ENCODE data around the gene PHYHD1.

The PHYHD1 gene

GRCh38 chr9:128986671-128987070 is 65.9 kb downstream of the PHYHD1 start:
- no peak for DNase-seq

- DNase-seq = no peak
Measured at GRCh38 chr9:128987805-128988204, 67.0 kb downstream of the PHYHD1 start.
